Measurements from ENCODE around the gene SIM2.

Gene SIM2

GRCh38 chr21:36681117-36681631, 17.7 kb upstream of the SIM2 start:
- TF ChIP-seq CTCF (IDR thresholded peaks at IDR 0.05; ENCODE audit: low read depth, low read length) (no peak), EZH2phosphoT487 (IDR thresholded peaks at IDR 0.05; ENCODE audit: low read depth) (no peak)
- Histone ChIP-seq H3K27me3 (ENCODE audit: low read depth, low read length) (peaks cover 3% of the 10 kb centered on the region; the same call in 1 of the 2 replicates), H3K4me3 (ENCODE audit: low read length) (no peak overlapping the region), H3K4me2 (ENCODE audit: low read length) (no peak overlapping the region), H3K9ac (ENCODE audit: low read length) (no peak overlapping the region), H3K36me3 (replicated peaks; ENCODE audit: low read depth, low read length) (no peaks in the 10 kb centered on the region), H4K20me1 (ENCODE audit: insufficient read depth, low read length) (no peaks in the 10 kb centered on the region), H3K27ac (ENCODE audit: low read length) (no peak overlapping the region), H3K79me2 (ENCODE audit: low read length) (no peaks in the 10 kb centered on the region), H3K4me1 (ENCODE audit: low read length) (no peaks in the 10 kb centered on the region), H3K9me3 (ENCODE audit: insufficient read depth, low read length) (no peaks in the 10 kb centered on the region), H2AFZ (ENCODE audit: low read depth, low read length) (no peak overlapping the region)

- no peaks in the 10 kb centered on the region for H3K9me3 ChIP-seq (ENCODE audit: insufficient read depth, low read length)
- H3K4me3 ChIP-seq (ENCODE audit: low read length), result no peak overlapping the region
- no peak overlapping the region for H2AFZ ChIP-seq (ENCODE audit: low read depth, low read length)
- no peak overlapping the region for H3K9ac ChIP-seq (ENCODE audit: low read length)
- no peaks in the 10 kb centered on the region for H3K79me2 ChIP-seq (ENCODE audit: low read length)
- no peak for TF ChIP-seq EZH2phosphoT487 (IDR thresholded peaks at IDR 0.05; ENCODE audit: low read depth)
- no peak for TF ChIP-seq CTCF (IDR thresholded peaks at IDR 0.05; ENCODE audit: low read depth, low read length)
- H3K4me1 ChIP-seq (ENCODE audit: low read length), result no peaks in the 10 kb centered on the region
- H3K27ac ChIP-seq (ENCODE audit: low read length), result no peak overlapping the region
- H3K4me2 ChIP-seq (ENCODE audit: low read length), result no peak overlapping the region
- peaks cover 3% of the 10 kb centered on the region; the same call in 1 of the 2 replicates for H3K27me3 ChIP-seq (ENCODE audit: low read depth, low read length)
- H4K20me1 ChIP-seq (ENCODE audit: insufficient read depth, low read length), result no peaks in the 10 kb centered on the region
- no peaks in the 10 kb centered on the region for H3K36me3 ChIP-seq (replicated peaks; ENCODE audit: low read depth, low read length)
Observed at GRCh38 chr21:36684957-36685714, 13.8 kb upstream of the SIM2 start.

GRCh38 chr21:36686955-36687354, 12.0 kb upstream of the SIM2 start:
- TF ChIP-seq EZH2phosphoT487 (IDR thresholded peaks at IDR 0.05; ENCODE audit: low read depth), result no peak
- no peak for TF ChIP-seq CTCF (IDR thresholded peaks at IDR 0.05; ENCODE audit: low read depth, low read length)
- Histone ChIP-seq H3K4me1 (ENCODE audit: low read length) (no peaks in the 10 kb centered on the region), H3K4me3 (ENCODE audit: low read length) (no peak overlapping the region), H3K27me3 (ENCODE audit: low read depth, low read length) (peaks cover 3% of the 10 kb centered on the region; the same call in 1 of the 2 replicates), H3K4me2 (ENCODE audit: low read length) (no peak overlapping the region), H4K20me1 (ENCODE audit: insufficient read depth, low read length) (no peaks in the 10 kb centered on the region), H3K9me3 (ENCODE audit: insufficient read depth, low read length) (no peaks in the 10 kb centered on the region), H3K9ac (ENCODE audit: low read length) (no peak overlapping the region), H3K36me3 (replicated peaks; ENCODE audit: low read depth, low read length) (no peaks in the 10 kb centered on the region), H3K27ac (ENCODE audit: low read length) (no peak overlapping the region), H2AFZ (ENCODE audit: low read depth, low read length) (no peak overlapping the region), H3K79me2 (ENCODE audit: low read length) (no peaks in the 10 kb centered on the region)

- Histone ChIP-seq H4K20me1 (ENCODE audit: insufficient read depth, low read length) (no peaks in the 10 kb centered on the region), H3K27me3 (ENCODE audit: low read depth, low read length) (peaks cover 3% of the 10 kb centered on the region; the same call in 1 of the 2 replicates), H3K9me3 (ENCODE audit: insufficient read depth, low read length) (no peaks in the 10 kb centered on the region), H3K79me2 (ENCODE audit: low read length) (no peaks in the 10 kb centered on the region), H3K4me2 (ENCODE audit: low read length) (no peak overlapping the region), H3K4me1 (ENCODE audit: low read length) (no peaks in the 10 kb centered on the region), H3K4me3 (ENCODE audit: low read length) (no peak overlapping the region), H3K36me3 (replicated peaks; ENCODE audit: low read depth, low read length) (no peaks in the 10 kb centered on the region), H3K27ac (ENCODE audit: low read length) (no peak overlapping the region), H3K9ac (ENCODE audit: low read length) (no peak overlapping the region), H2AFZ (ENCODE audit: low read depth, low read length) (no peak overlapping the region)
- no peak for TF ChIP-seq EZH2phosphoT487 (IDR thresholded peaks at IDR 0.05; ENCODE audit: low read depth)
- TF ChIP-seq CTCF (IDR thresholded peaks at IDR 0.05; ENCODE audit: low read depth, low read length), result no peak
Observed at GRCh38 chr21:36688324-36688723, 10.6 kb upstream of the SIM2 start.
